ENCODE results near the gene FOXP1. TPM values are rescaled to one million over a fixed set of nuclear protein-coding genes. Genes with fewer than 3 reads are reported as not detected.
A peak's percentile ranks its signal among the peaks of the same experiment; 100 is the strongest.

The FOXP1 gene
- total and polyA plus RNA-seq, 2 donors: 26.1 to 42.3 TPM

GRCh38 chr3:71251156-71251775, 332.3 kb downstream of the FOXP1 start:
- Histone ChIP-seq H3K4me1 (ENCODE audit: control insufficient read depth in 2 of 2, insufficient read depth in 2 of 2, low read length in 2 of 2) (no peaks in the 10 kb centered on the region), H3K27ac (ENCODE audit: low read depth in 1 of 2, low read length in 1 of 2) (no peak overlapping the region), H3K36me3 (ENCODE audit: control insufficient read depth in 2 of 2, insufficient read depth in 2 of 2, low read length in 1 of 2) (no peaks in the 10 kb centered on the region), H3K4me3 (ENCODE audit: low read length in 2 of 2) (no peak overlapping the region), H3K27me3 (ENCODE audit: control insufficient read depth in 2 of 2, insufficient read depth in 1 of 2, low read length in 1 of 2) (no peaks in the 10 kb centered on the region), H3K9me3 (ENCODE audit: control insufficient read depth in 2 of 2, insufficient read depth in 1 of 2, low read length in 1 of 2) (no peaks in the 10 kb centered on the region)
- 94% methylated on average over 8 of the region's 8 CpGs for WGBS
- DNase-seq (ENCODE audit: low read depth in 6 of 9, low spot score in 9 of 9): no peak

DNA sequence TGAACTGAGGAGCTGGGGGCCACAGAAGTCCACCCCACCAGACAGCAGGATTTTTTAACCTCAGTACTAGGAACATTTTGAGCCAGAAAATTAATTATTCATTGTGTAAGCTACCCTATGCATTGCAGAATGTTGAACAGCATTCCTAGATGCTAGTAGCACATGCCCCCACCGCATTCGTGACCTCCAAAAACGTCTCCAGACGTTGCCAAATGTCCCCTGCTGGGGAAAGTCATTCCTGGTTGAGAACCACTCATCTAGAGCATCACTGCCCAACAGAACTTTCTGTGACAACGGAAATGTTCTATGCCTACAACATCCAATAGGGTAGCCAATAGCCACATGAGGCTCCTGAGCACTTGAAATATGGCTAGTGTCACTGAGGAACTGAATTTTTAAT, 333.5 kb downstream of the FOXP1 start:
- H3K4me1 ChIP-seq (ENCODE audit: control insufficient read depth in 2 of 2, insufficient read depth in 2 of 2, low read length in 2 of 2): no peaks in the 10 kb centered on the region
- WGBS: 98% methylated on average over 5 of the region's 5 CpGs
- H3K4me3 ChIP-seq (ENCODE audit: low read length in 2 of 2): no peak overlapping the region
- no peak for DNase-seq (ENCODE audit: low read depth in 6 of 9, low spot score in 9 of 9)
- no peak overlapping the region for H3K27ac ChIP-seq (ENCODE audit: low read depth in 1 of 2, low read length in 1 of 2)
- H3K36me3 ChIP-seq (ENCODE audit: control insufficient read depth in 2 of 2, insufficient read depth in 2 of 2, low read length in 1 of 2): no peaks in the 10 kb centered on the region
- no peaks in the 10 kb centered on the region for H3K9me3 ChIP-seq (ENCODE audit: control insufficient read depth in 2 of 2, insufficient read depth in 1 of 2, low read length in 1 of 2)
- H3K27me3 ChIP-seq (ENCODE audit: control insufficient read depth in 2 of 2, insufficient read depth in 1 of 2, low read length in 1 of 2): no peaks in the 10 kb centered on the region

- no peaks in the 10 kb centered on the region for H3K9me3 ChIP-seq (ENCODE audit: control insufficient read depth in 2 of 2, insufficient read depth in 1 of 2, low read length in 1 of 2)
- WGBS: 98% methylated on average over 3 of the region's 3 CpGs
- H3K27me3 ChIP-seq (ENCODE audit: control insufficient read depth in 2 of 2, insufficient read depth in 1 of 2, low read length in 1 of 2): no peaks in the 10 kb centered on the region
- no peak overlapping the region for H3K4me3 ChIP-seq (ENCODE audit: low read length in 2 of 2)
- no peaks in the 10 kb centered on the region for H3K36me3 ChIP-seq (ENCODE audit: control insufficient read depth in 2 of 2, insufficient read depth in 2 of 2, low read length in 1 of 2)
- H3K27ac ChIP-seq (ENCODE audit: low read depth in 1 of 2, low read length in 1 of 2): no peak overlapping the region
- DNase-seq (ENCODE audit: low read depth in 6 of 9, low spot score in 9 of 9): no peak
- H3K4me1 ChIP-seq (ENCODE audit: control insufficient read depth in 2 of 2, insufficient read depth in 2 of 2, low read length in 2 of 2): no peaks in the 10 kb centered on the region
These were observed 335.6 kb downstream of the FOXP1 start for GRCh38 chr3:71247958-71248335.

DNA sequence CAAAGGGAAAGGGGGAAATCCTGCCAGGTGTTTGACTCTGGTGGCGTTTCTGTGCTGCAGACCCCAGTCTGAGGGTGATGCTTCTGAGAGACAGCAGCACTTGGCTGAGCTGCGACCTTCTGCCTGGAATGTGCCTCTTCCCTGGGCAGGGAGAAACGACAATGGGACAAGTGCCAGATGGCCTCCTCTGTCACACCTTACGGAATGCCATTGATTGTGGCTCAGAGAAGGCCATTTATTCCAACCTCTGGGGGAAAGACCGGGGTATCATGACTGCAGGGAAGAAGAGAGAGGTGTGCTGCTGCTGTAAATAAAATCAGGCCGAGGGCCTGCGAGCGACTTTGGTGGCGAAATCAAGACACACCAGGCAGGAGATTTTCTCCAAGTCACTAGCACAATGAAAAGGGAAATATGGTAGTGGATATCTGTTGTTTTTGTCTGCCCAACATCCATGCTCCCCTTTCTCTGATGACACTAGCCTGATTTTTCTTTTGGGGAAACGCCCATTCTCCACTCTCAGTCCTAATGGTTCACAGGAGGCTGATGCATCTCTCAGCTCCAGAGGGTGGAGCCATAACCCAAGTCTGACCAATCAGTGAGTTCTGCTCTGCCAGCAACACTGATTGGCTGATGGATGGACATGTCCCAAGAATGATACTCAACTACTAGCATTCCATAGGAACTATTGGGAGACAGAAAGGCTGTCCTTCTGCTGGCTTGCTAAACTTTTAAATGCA, 336.1 kb downstream of the FOXP1 start:
- WGBS: 96% methylated on average over 10 of the region's 10 CpGs
- Histone ChIP-seq H3K9me3 (ENCODE audit: control insufficient read depth in 2 of 2, insufficient read depth in 1 of 2, low read length in 1 of 2) (no peaks in the 10 kb centered on the region), H3K27me3 (ENCODE audit: control insufficient read depth in 2 of 2, insufficient read depth in 1 of 2, low read length in 1 of 2) (no peaks in the 10 kb centered on the region), H3K27ac (ENCODE audit: low read depth in 1 of 2, low read length in 1 of 2) (no peak overlapping the region), H3K4me1 (ENCODE audit: control insufficient read depth in 2 of 2, insufficient read depth in 2 of 2, low read length in 2 of 2) (no peaks in the 10 kb centered on the region), H3K4me3 (ENCODE audit: low read length in 2 of 2) (no peak overlapping the region), H3K36me3 (ENCODE audit: control insufficient read depth in 2 of 2, insufficient read depth in 2 of 2, low read length in 1 of 2) (no peaks in the 10 kb centered on the region)
- DNase-seq (ENCODE audit: low read depth in 6 of 9, low spot score in 9 of 9): no peak

DNA sequence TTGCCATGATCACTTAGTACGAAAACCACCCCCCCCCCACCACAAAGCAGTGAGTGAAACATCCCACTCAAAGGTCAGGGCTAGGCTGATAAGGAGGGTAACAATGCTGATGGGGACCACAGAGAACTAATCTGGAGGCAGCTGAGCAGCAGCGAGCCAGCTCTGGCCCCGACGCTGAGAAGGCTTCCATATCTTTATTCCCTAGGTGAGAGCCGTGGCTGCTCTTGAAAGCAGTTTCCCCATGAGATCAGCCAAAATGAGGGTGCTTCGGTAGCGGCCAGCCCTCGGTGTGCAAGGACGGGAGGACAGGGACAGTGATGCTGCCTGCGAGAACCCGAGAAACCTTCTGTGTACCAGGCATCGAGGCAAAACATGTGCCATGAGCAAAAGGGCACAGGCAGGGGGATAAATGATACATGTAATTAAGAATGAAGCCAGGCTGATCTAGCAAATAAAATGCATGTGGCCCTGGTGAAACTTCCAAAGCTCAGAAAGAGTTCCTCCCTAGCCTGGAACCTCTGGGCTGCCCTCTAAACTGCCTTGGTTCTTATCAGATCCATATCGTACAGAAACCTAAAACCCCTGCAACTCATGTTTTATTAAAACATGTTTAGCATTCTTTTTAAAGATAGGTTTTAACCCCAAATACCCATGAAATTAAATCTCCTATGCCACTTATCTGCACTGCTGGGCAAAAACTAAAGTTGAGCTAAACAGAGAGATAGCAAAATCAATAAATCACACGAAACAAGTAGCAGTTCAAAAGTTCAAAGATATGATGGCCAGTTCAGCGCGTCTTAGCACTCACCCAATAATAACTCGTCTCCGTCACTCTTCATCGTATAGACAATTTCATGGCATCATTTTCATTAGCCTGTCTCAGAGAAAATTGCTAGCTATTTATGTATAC, 337.3 kb downstream of the FOXP1 start:
- H3K4me3 ChIP-seq (ENCODE audit: low read length in 2 of 2): no peak overlapping the region
- H3K4me1 ChIP-seq (ENCODE audit: control insufficient read depth in 2 of 2, insufficient read depth in 2 of 2, low read length in 2 of 2): no peaks in the 10 kb centered on the region
- H3K36me3 ChIP-seq (ENCODE audit: control insufficient read depth in 2 of 2, insufficient read depth in 2 of 2, low read length in 1 of 2): no peaks in the 10 kb centered on the region
- H3K27me3 ChIP-seq (ENCODE audit: control insufficient read depth in 2 of 2, insufficient read depth in 1 of 2, low read length in 1 of 2): no peaks in the 10 kb centered on the region
- no peak for DNase-seq (ENCODE audit: low read depth in 6 of 9, low spot score in 9 of 9)
- 93% methylated on average over 19 of the region's 19 CpGs for WGBS
- no peaks in the 10 kb centered on the region for H3K9me3 ChIP-seq (ENCODE audit: control insufficient read depth in 2 of 2, insufficient read depth in 1 of 2, low read length in 1 of 2)
- no peak overlapping the region for H3K27ac ChIP-seq (ENCODE audit: low read depth in 1 of 2, low read length in 1 of 2)

DNA sequence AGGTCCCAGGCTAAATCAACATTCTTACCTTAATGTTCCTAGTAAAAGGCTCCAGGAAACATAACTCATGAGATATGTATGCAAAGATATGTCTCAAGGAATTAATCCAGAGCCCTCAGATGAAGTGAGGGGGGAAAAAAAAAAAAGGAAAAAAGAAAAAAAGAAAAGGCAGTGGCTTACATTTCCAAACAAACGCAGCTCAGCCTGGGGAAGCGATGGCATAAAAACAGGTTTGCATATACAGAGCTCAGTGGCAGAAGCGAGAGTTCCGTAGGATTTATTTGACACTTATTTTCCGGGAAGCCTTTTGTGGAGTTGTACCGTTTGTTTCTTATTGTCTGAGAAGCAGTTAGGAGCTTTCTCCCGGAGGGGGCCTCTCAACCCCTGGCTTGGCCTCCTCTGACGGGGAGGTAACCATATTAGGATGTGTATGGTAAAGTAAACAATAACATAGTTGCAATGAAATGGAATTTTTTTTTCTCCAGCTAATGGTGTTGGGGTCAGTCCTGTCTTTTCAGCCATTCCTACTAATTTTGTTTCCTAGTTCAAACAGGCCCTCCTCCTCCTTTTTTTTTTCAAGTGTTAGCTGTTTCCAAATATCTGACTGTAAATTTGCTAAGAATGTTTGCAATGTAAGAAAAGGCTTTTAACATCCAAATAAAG, 338.6 kb downstream of the FOXP1 start:
- Histone ChIP-seq H3K4me1 (ENCODE audit: control insufficient read depth in 2 of 2, insufficient read depth in 2 of 2, low read length in 2 of 2) (no peaks in the 10 kb centered on the region), H3K4me3 (ENCODE audit: low read length in 2 of 2) (no peak overlapping the region), H3K36me3 (ENCODE audit: control insufficient read depth in 2 of 2, insufficient read depth in 2 of 2, low read length in 1 of 2) (no peaks in the 10 kb centered on the region), H3K9me3 (ENCODE audit: control insufficient read depth in 2 of 2, insufficient read depth in 1 of 2, low read length in 1 of 2) (no peaks in the 10 kb centered on the region), H3K27me3 (ENCODE audit: control insufficient read depth in 2 of 2, insufficient read depth in 1 of 2, low read length in 1 of 2) (no peaks in the 10 kb centered on the region), H3K27ac (ENCODE audit: low read depth in 1 of 2, low read length in 1 of 2) (peak overlapping the region in 1 of 2 donors; percentile 7)
- no peak for DNase-seq (ENCODE audit: low read depth in 6 of 9, low spot score in 9 of 9)
- 89% methylated on average over 8 of the region's 8 CpGs for WGBS

DNA sequence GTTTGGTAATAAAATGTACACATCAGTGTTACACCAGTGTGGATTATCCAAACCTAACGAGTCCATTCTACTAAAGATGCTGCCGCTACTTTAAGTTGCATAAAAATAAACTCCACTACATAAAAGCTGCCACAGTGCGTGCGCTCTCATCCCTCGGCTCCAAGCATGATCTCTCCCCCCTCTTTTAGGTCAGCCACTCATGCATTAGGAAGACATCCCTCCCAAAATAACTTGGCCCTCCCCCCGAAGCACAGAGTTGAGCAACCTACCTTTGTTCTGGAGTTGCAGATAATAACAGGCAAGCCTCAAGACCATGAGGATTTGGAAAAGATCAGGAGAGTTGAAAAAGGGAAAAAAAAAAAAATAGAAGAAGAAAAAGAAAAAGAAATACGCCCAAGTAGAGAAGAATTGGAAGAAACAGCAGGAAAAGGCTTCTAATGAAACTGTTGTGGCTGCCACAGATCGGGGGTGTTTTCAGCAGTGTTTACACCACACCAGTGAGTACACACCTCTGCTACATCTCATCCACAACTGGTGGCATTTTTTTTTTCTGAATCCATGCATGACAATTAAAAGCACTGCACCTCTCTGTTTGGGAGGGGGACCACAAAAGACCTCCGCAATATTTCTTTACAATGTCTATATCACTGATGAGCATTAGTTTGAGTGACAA, 339.2 kb downstream of the FOXP1 start:
- H3K27me3 ChIP-seq (ENCODE audit: control insufficient read depth in 2 of 2, insufficient read depth in 1 of 2, low read length in 1 of 2): no peaks in the 10 kb centered on the region
- H3K27ac ChIP-seq (ENCODE audit: low read depth in 1 of 2, low read length in 1 of 2): no peak overlapping the region
- no peak for DNase-seq (ENCODE audit: low read depth in 6 of 9, low spot score in 9 of 9)
- H3K4me1 ChIP-seq (ENCODE audit: control insufficient read depth in 2 of 2, insufficient read depth in 2 of 2, low read length in 2 of 2): peaks cover 0 to 3% of the 10 kb centered on the region in 2 donors
- H3K36me3 ChIP-seq (ENCODE audit: control insufficient read depth in 2 of 2, insufficient read depth in 2 of 2, low read length in 1 of 2): no peaks in the 10 kb centered on the region
- 94% methylated on average over 9 of the region's 9 CpGs for WGBS
- H3K9me3 ChIP-seq (ENCODE audit: control insufficient read depth in 2 of 2, insufficient read depth in 1 of 2, low read length in 1 of 2): no peaks in the 10 kb centered on the region
- no peak overlapping the region for H3K4me3 ChIP-seq (ENCODE audit: low read length in 2 of 2)

- WGBS: 96% methylated on average over 8 of the region's 8 CpGs
These were observed 340.3 kb downstream of the FOXP1 start for GRCh38 chr3:71243229-71243628.

More at GRCh38 chr3:71243229-71243628, 340.3 kb downstream of the FOXP1 start:
- Histone ChIP-seq H3K27ac (ENCODE audit: low read depth in 1 of 2, low read length in 1 of 2) (no peak overlapping the region), H3K4me3 (ENCODE audit: low read length in 2 of 2) (no peak overlapping the region), H3K4me1 (ENCODE audit: control insufficient read depth in 2 of 2, insufficient read depth in 2 of 2, low read length in 2 of 2) (peaks cover 0 to 3% of the 10 kb centered on the region in 2 donors), H3K27me3 (ENCODE audit: control insufficient read depth in 2 of 2, insufficient read depth in 1 of 2, low read length in 1 of 2) (no peaks in the 10 kb centered on the region), H3K36me3 (ENCODE audit: control insufficient read depth in 2 of 2, insufficient read depth in 2 of 2, low read length in 1 of 2) (no peaks in the 10 kb centered on the region), H3K9me3 (ENCODE audit: control insufficient read depth in 2 of 2, insufficient read depth in 1 of 2, low read length in 1 of 2) (no peaks in the 10 kb centered on the region)
- no peak for DNase-seq (ENCODE audit: low read depth in 6 of 9, low spot score in 9 of 9)
